Measurements from ENCODE around the gene ETF1. TPM values are rescaled to one million over a fixed set of nuclear protein-coding genes. Genes with fewer than 3 reads are reported as not detected.
A peak's percentile ranks its signal among the peaks of the same experiment; 100 is the strongest.

ETF1 gene
- 110 and 128 TPM in 2 replicates for total RNA-seq

GRCh38 chr5:138542956-138543729 is at the start of gene ETF1:
Gene ETF1 (minus strand): TSS chr5:138543236. CDS start chr5:138542918, 318 bp downstream.

GRCh38 chr5:138575194-138576015 is 32.4 kb upstream of the ETF1 start, which contains the start of gene HSPA9:
Gene HSPA9 (minus strand): TSS chr5:138575401. CDS start chr5:138575318, 83 bp downstream.

GRCh38 chr5:138465261-138466124 is 77.5 kb downstream of the ETF1 start, which contains the start of gene EGR1:
Gene EGR1 (plus strand): TSS chr5:138465479. CDS start chr5:138465762, 283 bp downstream.

Small RNA genes lying within 50 kb of the gene (small RNA-seq; reads per million reads assigned to genes)
- gene RF00154 (9.3 reads per million, percentile 90 among the genes with 10 or more reads in this experiment), gene SNORD63 (649 reads per million, percentile 99 among the genes with 10 or more reads in this experiment)

Other genes with a start within 250 kb of the ETF1 start
- 0.65 and 1.3 TPM in 2 replicates for gene CDC25C, start 211.4 kb downstream of the ETF1 start, total RNA-seq
- gene FAM53C, start 205.0 kb downstream of the ETF1 start, total RNA-seq, result 37.0 and 46.6 TPM in 2 replicates
- gene KDM3B, start 190.6 kb downstream of the ETF1 start, total RNA-seq, result 55.5 and 60.2 TPM in 2 replicates
- 16.1 and 19.4 TPM in 2 replicates for gene REEP2, start 104.2 kb downstream of the ETF1 start, total RNA-seq
- 0.97 and 2.4 TPM in 2 replicates for gene EGR1, start 77.8 kb downstream of the ETF1 start, total RNA-seq
- 342 and 357 TPM in 2 replicates for gene HSPA9, start 32.2 kb upstream of the ETF1 start, total RNA-seq
- 319 and 372 TPM in 2 replicates for gene CTNNA1, start 210.2 kb upstream of the ETF1 start, total RNA-seq

Measured in hair follicle dermal papilla cell (primary cell).